ENCODE results near the gene ATL3. TPM values are rescaled to one million over a fixed set of nuclear protein-coding genes. Genes with fewer than 3 reads are reported as not detected.
"Not testable (repeated sequence)": the region's sequence is repeated elsewhere in the genome, so short reads cannot be mapped to it uniquely, and the experiment has no call there.

ATL3 gene

DNA sequence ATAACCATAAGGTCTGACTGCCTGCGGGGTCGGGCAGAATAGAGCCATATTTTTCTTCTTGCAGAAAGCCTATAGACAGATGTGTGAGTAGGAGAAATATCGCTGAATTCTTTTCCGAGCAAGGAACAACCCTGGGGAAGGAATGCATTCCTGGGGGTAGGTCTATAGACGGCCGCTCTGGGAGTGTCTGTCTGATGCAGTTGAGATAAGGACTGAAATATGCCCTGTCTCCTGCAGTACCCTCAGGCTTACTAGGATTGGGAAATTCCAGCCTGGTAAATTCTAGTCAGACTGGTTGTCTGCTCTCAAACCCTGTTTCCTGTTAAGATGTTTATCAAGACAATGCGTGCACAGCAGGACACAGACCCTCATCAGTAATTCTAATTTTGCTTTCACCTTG is 90.0 kb downstream of the ATL3 start:
- not testable (repeated sequence) for H3K9me3 ChIP-seq (replicated peaks in 1 of 2; ENCODE audit: control insufficient read depth in 2 of 2, insufficient read depth in 1 of 2, low read depth in 1 of 2, low read length in 2 of 2); H3K4me3 ChIP-seq (ENCODE audit: low read length in 2 of 2); H2BK12ac ChIP-seq (ENCODE audit: low read length); H3K14ac ChIP-seq (ENCODE audit: low read length); H3K18ac ChIP-seq (ENCODE audit: low read length); H2AFZ ChIP-seq (ENCODE audit: low read length); H3K4me1 ChIP-seq (ENCODE audit: control insufficient read depth in 2 of 2, insufficient read depth in 1 of 2, low read depth in 1 of 2, low read length in 2 of 2); H3K27ac ChIP-seq (replicated peaks; ENCODE audit: low read length); H4K91ac ChIP-seq (ENCODE audit: low read depth, low read length, poor library complexity); H2AK5ac ChIP-seq (ENCODE audit: low read depth, low read length); H3K36me3 ChIP-seq (replicated peaks in 1 of 2; ENCODE audit: control insufficient read depth in 2 of 2, insufficient read depth in 2 of 2, low read length in 2 of 2); H3K4me2 ChIP-seq (ENCODE audit: insufficient read depth, low read length, poor library complexity, severe bottlenecking); H2BK15ac ChIP-seq (ENCODE audit: low read length); H2BK5ac ChIP-seq (ENCODE audit: low read length); H4K8ac ChIP-seq (ENCODE audit: low read depth, low read length); DNase-seq (ENCODE audit: low spot score); H3K9ac ChIP-seq (ENCODE audit: low read depth, low read length, poor library complexity); H3K23ac ChIP-seq (ENCODE audit: low read depth, low read length, poor library complexity); H3K4ac ChIP-seq (ENCODE audit: low read length); H3K27me3 ChIP-seq (ENCODE audit: control insufficient read depth in 3 of 3, insufficient read depth in 3 of 3, low read depth in 1 of 3, low read length in 3 of 3); H2BK120ac ChIP-seq (ENCODE audit: low read depth, low read length); H3K79me1 ChIP-seq (ENCODE audit: low read depth, low read length)
- WGBS, 2 donors (ENCODE audit: extremely low coverage in 2 of 2, insufficient read length in 2 of 2, insufficient replicate concordance in 1 of 2) = no CpG with 5 or more reads among the region's 7 CpGs

GRCh38 chr11:63578882-63579281 is 92.3 kb downstream of the ATL3 start:
- not testable (repeated sequence) for H2AFZ ChIP-seq (ENCODE audit: low read length); H3K4me2 ChIP-seq (ENCODE audit: insufficient read depth, low read length, poor library complexity, severe bottlenecking); H3K9me3 ChIP-seq (replicated peaks in 1 of 2; ENCODE audit: control insufficient read depth in 2 of 2, insufficient read depth in 1 of 2, low read depth in 1 of 2, low read length in 2 of 2); H2BK12ac ChIP-seq (ENCODE audit: low read length); H3K9ac ChIP-seq (ENCODE audit: low read depth, low read length, poor library complexity); H2BK120ac ChIP-seq (ENCODE audit: low read depth, low read length); H3K79me1 ChIP-seq (ENCODE audit: low read depth, low read length); H3K23ac ChIP-seq (ENCODE audit: low read depth, low read length, poor library complexity); H4K91ac ChIP-seq (ENCODE audit: low read depth, low read length, poor library complexity); H2BK5ac ChIP-seq (ENCODE audit: low read length); H3K14ac ChIP-seq (ENCODE audit: low read length); H3K27me3 ChIP-seq (ENCODE audit: control insufficient read depth in 3 of 3, insufficient read depth in 3 of 3, low read depth in 1 of 3, low read length in 3 of 3); H3K18ac ChIP-seq (ENCODE audit: low read length); H4K8ac ChIP-seq (ENCODE audit: low read depth, low read length); H2BK15ac ChIP-seq (ENCODE audit: low read length); H3K27ac ChIP-seq (replicated peaks; ENCODE audit: low read length); H2AK5ac ChIP-seq (ENCODE audit: low read depth, low read length); H3K4me3 ChIP-seq (ENCODE audit: low read length in 2 of 2); DNase-seq (ENCODE audit: low spot score); H3K4ac ChIP-seq (ENCODE audit: low read length); H3K36me3 ChIP-seq (replicated peaks in 1 of 2; ENCODE audit: control insufficient read depth in 2 of 2, insufficient read depth in 2 of 2, low read length in 2 of 2)
- H3K4me1 ChIP-seq (ENCODE audit: control insufficient read depth in 2 of 2, insufficient read depth in 1 of 2, low read depth in 1 of 2, low read length in 2 of 2) = peaks cover 6 to 12% of the 10 kb centered on the region in 2 donors
- no CpG with 5 or more reads among the region's 3 CpGs for WGBS, 2 donors (ENCODE audit: extremely low coverage in 2 of 2, insufficient read length in 2 of 2, insufficient replicate concordance in 1 of 2)

DNA sequence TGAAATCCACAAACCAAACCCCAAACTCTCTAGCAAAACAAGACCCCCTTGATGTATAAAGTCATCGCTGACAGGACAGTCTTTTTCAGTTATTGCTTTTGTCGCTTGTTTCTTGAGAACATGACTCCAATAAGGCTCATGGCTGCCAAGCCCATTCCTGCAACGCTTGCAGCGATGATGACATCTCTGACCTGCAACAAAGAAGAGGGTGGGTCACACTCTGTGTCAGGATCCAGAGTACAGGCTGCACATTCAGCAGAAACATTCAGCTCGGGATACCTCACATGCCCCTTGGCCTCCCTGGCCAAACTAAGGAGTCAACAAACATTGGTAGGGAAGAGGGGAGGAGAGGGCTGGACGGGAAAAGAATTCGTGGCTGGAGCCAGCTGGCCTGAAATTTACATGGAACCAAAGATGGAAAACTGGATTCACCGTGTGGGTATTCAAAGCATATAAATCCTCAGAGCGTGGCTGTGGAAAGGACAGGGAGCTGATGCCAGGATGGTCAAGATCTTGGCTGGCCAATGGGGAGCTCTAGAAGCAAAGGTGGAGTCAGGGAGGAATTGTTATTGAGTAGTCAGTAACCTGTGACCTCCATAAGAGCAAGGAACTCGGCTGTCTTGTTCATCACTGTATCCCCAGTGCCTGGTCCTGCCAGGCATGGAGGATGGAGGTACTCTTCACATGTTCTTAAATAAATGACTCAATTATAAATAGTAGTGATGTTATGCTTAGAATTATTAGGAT is 96.1 kb downstream of the ATL3 start:
- H3K18ac ChIP-seq (ENCODE audit: low read length) = peak overlapping the region; percentile 20
- no peak overlapping the region for H3K4me3 ChIP-seq (ENCODE audit: low read length in 2 of 2)
- peaks cover 0 to 2% of the 10 kb centered on the region in 2 donors for H3K9me3 ChIP-seq (replicated peaks in 1 of 2; ENCODE audit: control insufficient read depth in 2 of 2, insufficient read depth in 1 of 2, low read depth in 1 of 2, low read length in 2 of 2)
- no CpG with 5 or more reads among the region's 10 CpGs for WGBS, 2 donors (ENCODE audit: extremely low coverage in 2 of 2, insufficient read length in 2 of 2, insufficient replicate concordance in 1 of 2)
- H3K4ac ChIP-seq (ENCODE audit: low read length) = no peak overlapping the region
- no peak overlapping the region for H4K8ac ChIP-seq (ENCODE audit: low read depth, low read length)
- peaks cover 6 to 13% of the 10 kb centered on the region in 2 donors for H3K4me1 ChIP-seq (ENCODE audit: control insufficient read depth in 2 of 2, insufficient read depth in 1 of 2, low read depth in 1 of 2, low read length in 2 of 2)
- no peak overlapping the region for H2BK120ac ChIP-seq (ENCODE audit: low read depth, low read length)
- no peak overlapping the region for H3K4me2 ChIP-seq (ENCODE audit: insufficient read depth, low read length, poor library complexity, severe bottlenecking)
- H2BK12ac ChIP-seq (ENCODE audit: low read length) = no peak overlapping the region
- H2BK5ac ChIP-seq (ENCODE audit: low read length) = no peak overlapping the region
- peak overlapping the region; percentile 3 for H2AK5ac ChIP-seq (ENCODE audit: low read depth, low read length)
- H3K27ac ChIP-seq (replicated peaks; ENCODE audit: low read length) = no peak overlapping the region
- no peak overlapping the region for H2BK15ac ChIP-seq (ENCODE audit: low read length)
- no peaks in the 10 kb centered on the region for H3K27me3 ChIP-seq (ENCODE audit: control insufficient read depth in 3 of 3, insufficient read depth in 3 of 3, low read depth in 1 of 3, low read length in 3 of 3)
- H2AFZ ChIP-seq (ENCODE audit: low read length) = peak overlapping the region; percentile 75
- no peak overlapping the region for H3K14ac ChIP-seq (ENCODE audit: low read length)
- H3K79me1 ChIP-seq (ENCODE audit: low read depth, low read length) = no peaks in the 10 kb centered on the region
- H4K91ac ChIP-seq (ENCODE audit: low read depth, low read length, poor library complexity) = no peak overlapping the region
- H3K23ac ChIP-seq (ENCODE audit: low read depth, low read length, poor library complexity) = peak overlapping the region; percentile 73
- no peak for DNase-seq (ENCODE audit: low spot score)
- no peaks in the 10 kb centered on the region for H3K36me3 ChIP-seq (replicated peaks in 1 of 2; ENCODE audit: control insufficient read depth in 2 of 2, insufficient read depth in 2 of 2, low read length in 2 of 2)
- no peak overlapping the region for H3K9ac ChIP-seq (ENCODE audit: low read depth, low read length, poor library complexity)

Small RNA genes within 50 kb of the gene (small RNA-seq; reads per million reads assigned to genes)
- not detected for gene AP000753.3 (ENCODE audit: insufficient read depth)

All from neuronal stem cell (in vitro differentiated cells).